Left hindlimb (tissue), 1 donor: Measurements from ENCODE around the gene RND3.

Experiments
- DNase-seq: peaks from one replicate; pipeline ENCODE4 v3.0.0-alpha.2; 2018

RND3 gene

DNA sequence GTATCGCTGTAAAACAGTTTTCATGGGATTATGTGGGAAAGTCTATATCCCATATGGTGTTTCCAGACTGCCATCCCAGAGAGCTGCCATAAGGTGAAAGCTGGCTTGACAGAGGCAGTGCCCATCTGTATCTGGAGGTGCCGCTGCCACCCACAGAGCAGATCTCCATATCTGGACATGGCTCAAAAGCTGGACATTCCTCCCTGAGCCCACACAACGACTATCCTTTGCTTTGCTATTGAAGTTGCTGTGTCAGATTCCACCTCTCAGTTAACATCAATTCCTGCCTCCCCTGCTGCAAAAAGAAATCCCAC lies 55.2 kb downstream of the RND3 start:
- no peak for DNase-seq

DNA sequence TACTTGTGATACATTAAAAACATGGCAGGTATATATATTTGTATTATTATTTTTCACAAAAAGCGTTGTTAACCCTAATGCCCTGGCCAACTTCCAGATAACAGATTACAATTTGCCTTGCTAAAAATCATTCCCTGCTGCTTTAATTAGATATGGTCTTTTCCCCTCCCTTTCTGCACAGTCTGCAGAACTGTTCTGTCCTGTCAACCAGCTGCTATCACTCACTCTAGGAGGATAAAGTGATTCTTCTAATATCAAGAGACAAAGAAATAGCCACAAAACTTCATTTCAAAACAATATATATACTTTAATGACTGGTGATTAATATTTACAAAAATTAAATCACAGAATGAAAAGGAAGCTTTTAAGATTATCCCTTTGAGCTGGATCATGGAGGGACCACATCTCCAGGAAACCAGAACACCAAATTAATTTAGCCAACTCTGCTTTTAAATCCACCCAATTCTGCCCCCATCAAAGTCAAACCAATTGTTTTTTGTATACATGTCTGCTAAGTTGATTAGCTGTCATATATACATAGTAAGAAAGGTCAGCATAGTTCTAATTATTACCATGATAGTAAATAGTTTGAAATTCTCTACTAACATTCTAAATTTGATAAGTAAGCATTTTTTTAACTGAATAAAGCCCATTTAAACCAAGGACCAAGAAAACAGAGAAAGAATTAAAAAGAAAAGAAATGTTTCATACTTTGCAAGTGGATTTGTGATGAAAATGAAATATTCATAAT lies 55.7 kb downstream of the RND3 start:
- no peak for DNase-seq

DNA sequence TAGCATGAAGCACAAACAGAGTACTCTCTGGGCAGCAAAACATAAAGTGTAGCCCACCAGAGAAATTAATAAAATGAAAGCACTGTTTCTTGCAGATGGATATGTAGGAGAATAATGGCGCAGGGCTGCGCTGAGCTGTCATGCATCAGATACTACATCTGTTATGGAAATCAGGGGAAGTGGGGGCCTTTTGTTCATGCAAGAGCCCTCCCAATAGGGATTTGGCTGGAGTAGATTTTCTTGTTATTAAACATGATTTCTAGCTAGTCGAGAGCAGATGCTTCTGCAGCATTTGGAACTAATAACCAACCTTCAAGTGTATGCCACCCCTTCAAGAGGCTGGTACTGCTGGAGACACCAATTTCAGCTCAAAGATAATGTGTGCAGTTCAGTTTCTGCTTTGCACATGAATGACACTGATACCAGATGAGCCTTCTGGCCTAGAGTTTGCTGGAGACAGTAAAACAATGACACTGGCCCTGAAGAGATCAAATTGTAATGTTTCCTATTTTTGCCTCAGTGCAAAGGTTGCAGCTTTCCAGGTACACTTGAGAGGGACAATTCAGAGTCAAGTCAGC lies 58.0 kb downstream of the RND3 start:
- no peak for DNase-seq

DNA sequence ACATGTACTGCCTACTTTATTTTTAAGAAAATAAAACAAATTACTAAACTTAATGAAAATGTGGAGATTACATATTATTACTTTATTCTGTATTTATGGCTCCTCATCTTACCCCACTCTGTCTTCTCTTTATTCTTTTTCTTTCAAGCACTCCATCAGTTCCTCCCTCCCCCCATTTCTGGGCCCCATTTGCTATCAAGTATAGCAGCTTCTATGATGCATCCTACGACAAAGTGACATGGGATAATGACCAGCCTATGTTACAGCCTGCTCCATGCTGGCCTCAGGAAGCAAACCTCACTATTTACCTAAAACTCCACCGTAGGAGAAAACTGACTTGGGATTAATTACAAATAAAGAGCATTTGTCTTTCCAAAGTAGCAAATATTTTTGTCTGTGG lies 58.8 kb downstream of the RND3 start:
- DNase-seq, result no peak

DNA sequence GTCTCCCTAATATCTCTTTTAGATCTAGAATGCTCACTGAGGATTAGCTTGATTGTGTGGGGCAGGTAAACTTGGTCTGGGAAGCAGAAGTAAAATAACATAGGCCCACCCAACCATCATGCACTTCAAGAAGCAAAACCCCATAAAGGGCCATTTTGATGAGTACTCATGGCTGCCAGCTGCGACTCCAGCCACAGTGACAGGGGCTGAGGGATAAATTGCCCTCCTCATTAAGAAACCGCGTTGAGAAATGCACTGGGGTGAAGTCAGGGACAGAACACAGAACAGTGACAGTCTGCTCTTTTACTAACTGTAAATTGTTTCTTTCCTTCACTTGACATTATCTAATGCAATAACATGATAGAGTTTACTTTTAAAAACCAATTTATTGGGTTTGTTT lies 60.2 kb downstream of the RND3 start:
- DNase-seq, result no peak

DNA sequence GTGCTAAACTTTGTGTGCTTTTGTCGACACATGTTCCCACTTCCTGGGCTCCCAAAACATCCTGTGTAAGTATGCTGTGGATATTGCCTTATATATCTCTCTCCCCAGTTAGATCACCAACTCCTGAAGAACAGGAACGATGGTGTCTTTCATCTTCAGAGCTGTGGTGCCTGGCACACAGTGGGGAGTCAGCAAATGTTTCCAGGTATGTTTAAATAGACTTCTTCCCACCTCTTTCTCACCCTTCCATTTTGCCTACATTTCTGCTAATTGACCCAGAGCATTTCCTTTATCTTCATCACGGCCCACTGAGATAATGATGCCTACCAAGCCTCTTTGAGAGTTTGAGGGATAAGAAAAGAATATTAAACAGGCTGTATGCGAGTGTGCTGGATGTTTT lies 60.7 kb downstream of the RND3 start:
- DNase-seq, result no peak

DNA sequence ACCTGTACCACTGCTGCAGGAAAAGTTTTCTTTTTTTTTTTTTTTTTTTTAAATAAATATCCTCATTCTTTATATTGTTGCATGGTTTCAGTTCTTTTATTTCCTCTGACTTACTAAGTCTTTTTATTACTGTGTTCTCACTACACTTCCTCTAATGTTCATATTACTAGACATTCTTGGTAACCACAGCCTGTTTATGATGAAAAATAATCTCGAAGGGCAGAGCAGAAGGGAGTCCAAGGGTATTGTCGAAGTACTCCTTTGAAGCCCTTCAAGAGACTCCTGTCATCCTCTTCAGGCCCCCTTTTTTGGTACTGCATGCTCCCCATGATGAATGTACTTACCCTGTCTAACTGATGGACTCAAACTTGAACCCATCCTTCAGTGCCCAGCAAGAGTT lies 61.2 kb downstream of the RND3 start:
- no peak for DNase-seq

DNA sequence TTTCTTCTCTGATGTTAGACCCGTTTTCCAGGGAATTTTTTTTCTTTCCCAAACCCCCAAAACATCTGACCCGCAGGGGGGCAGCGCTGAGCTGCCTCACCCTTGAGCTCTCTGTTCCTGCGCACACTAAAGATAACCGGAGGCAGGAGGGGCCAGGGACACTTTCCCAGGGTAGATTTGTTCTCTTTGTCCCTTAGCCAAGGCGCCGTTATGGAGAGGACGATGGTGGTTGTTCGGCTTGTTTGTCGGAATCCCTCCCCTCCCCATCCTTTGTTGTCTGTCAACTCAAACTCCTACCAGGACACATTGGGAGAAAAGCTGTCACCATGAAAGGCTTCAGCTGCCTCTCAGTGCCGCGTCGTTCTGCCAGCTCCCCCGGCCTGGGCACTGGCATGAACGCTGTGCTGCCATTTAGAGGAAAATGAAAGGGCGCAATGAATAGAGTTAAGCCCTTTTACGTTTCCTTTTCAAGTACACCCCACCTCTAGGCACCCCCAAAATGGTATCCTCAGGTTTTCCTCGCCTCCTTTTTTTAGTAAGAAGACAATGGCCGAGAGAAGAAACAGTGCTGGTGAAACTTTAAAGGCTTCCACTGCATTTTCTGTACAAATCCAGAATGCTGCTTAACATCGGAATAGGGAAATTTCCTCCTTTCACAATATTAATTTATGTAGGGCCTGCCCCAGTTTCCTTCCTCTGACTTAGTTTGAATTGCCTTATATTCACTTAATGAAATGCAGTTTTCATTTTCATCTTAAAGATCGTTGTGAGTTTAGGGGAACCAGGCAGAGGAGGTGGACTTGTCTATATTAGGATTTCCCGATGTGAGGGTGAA lies 62.1 kb downstream of the RND3 start:
- DNase-seq, result no peak

DNA sequence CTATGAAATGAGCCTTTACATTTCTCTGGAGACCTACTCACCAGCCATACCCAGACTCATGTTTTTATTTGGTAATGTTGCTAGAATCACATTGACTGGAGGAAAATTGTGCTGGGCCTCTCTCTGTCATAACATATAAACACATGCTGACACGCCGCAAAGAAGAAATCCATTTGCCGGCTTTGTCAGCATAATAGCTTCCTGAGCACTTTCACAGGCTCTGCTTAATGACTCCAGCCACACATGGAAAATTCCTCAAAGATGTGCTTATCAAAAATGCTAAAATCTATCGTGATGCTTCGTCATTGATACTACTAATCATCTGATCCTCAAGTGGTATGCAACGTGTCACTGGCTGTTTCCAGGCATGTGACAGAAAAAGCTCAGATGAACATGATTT lies 63.1 kb downstream of the RND3 start:
- DNase-seq, result no peak

DNA sequence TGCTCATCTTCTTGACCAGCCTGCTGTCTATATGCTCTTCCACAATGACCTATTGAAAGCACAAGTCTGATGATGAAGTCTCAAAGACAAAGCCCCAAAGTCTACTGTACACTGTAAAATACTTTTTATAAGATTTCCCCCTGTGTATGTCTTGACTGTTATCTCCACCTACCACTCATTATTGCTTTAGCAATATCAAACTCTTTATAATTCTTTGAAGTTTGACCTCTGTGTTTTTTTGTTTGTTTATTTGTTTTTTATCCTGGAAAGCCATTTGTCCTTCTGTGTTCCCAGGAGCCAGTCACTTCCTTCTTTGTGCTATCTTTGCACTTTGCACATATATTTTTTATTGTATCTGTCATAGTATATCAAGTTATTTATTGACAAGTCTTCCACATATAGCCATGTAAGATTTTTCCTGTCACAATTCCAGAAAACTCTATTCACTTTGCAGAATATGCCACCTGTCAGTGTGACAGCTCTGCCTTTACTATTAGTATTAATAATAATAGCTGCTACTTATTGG lies 66.3 kb downstream of the RND3 start:
- DNase-seq, result no peak

DNA sequence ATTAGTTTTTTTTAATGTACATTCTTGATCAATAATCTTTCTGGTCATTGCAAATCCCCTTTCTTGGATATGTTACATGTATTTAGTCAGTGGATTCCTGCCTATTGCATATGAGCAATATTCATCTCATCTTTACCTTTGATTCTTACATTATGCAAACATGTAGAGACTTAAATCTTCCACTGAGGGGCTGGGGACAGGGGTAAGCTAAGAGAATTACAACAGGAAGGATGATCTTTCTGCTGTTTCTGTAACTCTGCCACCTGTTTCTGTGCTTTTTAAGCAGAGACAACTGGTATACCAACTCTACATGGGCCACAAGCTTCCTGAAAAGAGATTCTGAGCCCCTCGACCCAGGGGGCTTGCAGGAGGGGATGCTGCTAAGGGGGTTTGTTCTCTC lies 68.6 kb downstream of the RND3 start:
- no peak for DNase-seq
